Upper lobe of right lung (tissue), 1 donor: Measurements from ENCODE around the gene RPL18. TPM values are rescaled to one million over a fixed set of nuclear protein-coding genes. Genes with fewer than 3 reads are reported as not detected.
"Not testable (repeated sequence)": the region's sequence is repeated elsewhere in the genome, so short reads cannot be mapped to it uniquely, and the experiment has no call there.

ENCODE experiments used
- ATAC-seq: fragments of 200-7000 bp; cut with Tn5 transposase; one replicate; pipeline ENCODE4 v1.9.1; 2020; ENCODE audit warnings: mild to moderate bottlenecking, moderate library complexity
- DNase-seq: peaks from one replicate; pipeline ENCODE4 v3.0.0-alpha.2; 2020
- H3K27ac ChIP-seq: fragments of 200-600 bp; one replicate; pipeline ENCODE4 v1.8.0; 2022
- H3K27me3 ChIP-seq: fragments of 200-600 bp; one replicate; pipeline ENCODE4 v1.8.0; 2022; ENCODE audit warnings: mild to moderate bottlenecking
- H3K36me3 ChIP-seq: fragments of 200-600 bp; one replicate; pipeline ENCODE4 v1.8.0; 2022
- H3K4me1 ChIP-seq: fragments of 200-600 bp; one replicate; pipeline ENCODE4 v1.8.0; 2022
- H3K4me3 ChIP-seq: fragments of 200-600 bp; one replicate; pipeline ENCODE4 v1.8.0; 2022; ENCODE audit warnings: mild to moderate bottlenecking
- H3K9me3 ChIP-seq: fragments of 200-600 bp; one replicate; pipeline ENCODE4 v1.8.0; 2022
- intact Hi-C: fragments of 100-400 bp; cut with DNase I; formaldehyde crosslinking; loops from one replicate; pipeline ENCODE4 v1.11.0; 2022
- total RNA-seq: library from RNA; stranded (reverse); fragmentation: NEBNext Ultra II Directional; extraction: Animal tissue kit (Norgen Biotek cat#: 25700); gene quantifications from one replicate; pipeline ENCODE4 v1.2.1, GENCODE V29; 2021
- TF ChIP-seq, protein P1 (sequence below): fragments of 200-600 bp; IDR thresholded peaks from one replicate; pipeline ENCODE4 v1.8.0; 2022; ENCODE audit warnings: antibody characterized with exemption
- donor health status: DM: no; HTN: yes; CAD: no; lungs with severe emphysema.

RPL18 gene
- total RNA-seq, 1 donor from 2014 or later = 1,025 TPM

DNA sequence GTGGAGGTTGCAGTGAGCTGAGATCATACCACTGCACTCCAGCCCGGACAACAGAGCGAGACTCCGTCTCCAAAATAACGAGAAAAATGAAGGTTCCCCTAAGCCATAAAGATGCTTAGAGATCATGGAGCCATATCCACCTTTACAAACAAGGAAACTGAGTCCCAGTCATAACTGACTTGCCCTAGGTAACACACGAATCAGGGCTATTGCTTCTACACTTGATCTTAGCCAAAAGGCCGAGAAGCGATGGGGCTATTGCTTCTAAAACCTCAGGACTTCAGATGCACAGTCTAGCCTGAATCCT lies 15.0 kb upstream of the RPL18 start:
- Histone ChIP-seq H3K27me3 (no peaks in the 10 kb centered on the region), H3K27ac (peak overlapping the region; percentile 93), H3K9me3 (no peaks in the 10 kb centered on the region), H3K4me3 (peak overlapping the region; percentile 80), H3K4me1 (peaks cover 48% of the 10 kb centered on the region), H3K36me3 (peaks cover 25% of the 10 kb centered on the region)
- intact Hi-C loops = no loop called here
- ATAC-seq (no peak), DNase-seq (no peak)
- TF ChIP-seq, protein P1, sequence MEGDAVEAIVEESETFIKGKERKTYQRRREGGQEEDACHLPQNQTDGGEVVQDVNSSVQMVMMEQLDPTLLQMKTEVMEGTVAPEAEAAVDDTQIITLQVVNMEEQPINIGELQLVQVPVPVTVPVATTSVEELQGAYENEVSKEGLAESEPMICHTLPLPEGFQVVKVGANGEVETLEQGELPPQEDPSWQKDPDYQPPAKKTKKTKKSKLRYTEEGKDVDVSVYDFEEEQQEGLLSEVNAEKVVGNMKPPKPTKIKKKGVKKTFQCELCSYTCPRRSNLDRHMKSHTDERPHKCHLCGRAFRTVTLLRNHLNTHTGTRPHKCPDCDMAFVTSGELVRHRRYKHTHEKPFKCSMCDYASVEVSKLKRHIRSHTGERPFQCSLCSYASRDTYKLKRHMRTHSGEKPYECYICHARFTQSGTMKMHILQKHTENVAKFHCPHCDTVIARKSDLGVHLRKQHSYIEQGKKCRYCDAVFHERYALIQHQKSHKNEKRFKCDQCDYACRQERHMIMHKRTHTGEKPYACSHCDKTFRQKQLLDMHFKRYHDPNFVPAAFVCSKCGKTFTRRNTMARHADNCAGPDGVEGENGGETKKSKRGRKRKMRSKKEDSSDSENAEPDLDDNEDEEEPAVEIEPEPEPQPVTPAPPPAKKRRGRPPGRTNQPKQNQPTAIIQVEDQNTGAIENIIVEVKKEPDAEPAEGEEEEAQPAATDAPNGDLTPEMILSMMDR = no peak

DNA sequence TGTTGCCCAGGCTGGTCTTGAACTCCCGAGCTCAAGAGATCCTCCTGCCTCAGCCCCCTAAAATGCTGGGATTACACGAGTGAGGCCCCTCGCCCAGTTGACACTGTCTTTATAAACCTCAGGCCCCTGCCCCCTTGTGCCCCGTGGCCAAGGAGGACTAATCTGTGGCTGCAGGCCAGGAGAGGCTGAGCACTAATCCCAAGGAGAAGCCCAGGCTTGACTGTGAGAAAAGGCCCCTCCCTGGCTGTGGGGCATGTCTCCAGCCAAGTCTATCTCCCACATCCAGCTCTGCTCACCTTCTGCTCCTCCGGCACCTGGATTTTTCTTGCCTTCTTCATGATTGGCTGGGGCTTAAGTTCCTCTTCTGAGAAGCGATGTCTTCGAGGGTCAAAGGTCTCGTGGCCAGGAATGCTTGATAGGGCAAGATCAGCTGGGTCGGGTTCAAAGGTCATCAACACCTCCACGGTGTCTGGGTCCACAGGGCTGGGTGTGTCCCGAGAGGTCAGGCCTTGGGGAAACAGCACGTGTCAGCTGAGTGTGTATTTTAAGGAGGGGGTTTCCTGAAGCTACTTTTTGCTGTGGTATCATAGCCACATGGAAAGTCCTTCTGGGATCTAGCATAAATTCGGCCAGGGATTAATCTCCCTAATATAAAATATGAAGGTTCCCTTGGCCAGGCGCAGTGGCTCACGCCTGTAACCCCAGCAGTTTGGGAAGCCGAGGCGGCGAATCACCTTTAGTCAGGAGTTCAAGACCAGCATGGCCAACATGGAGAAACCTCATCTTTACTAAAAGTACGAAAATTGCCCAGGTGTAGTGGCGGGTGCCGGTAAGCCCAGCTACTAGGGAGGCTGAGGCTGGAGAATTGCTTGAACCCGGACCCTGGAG lies 14.4 kb upstream of the RPL18 start:
- no peaks in the 10 kb centered on the region for H3K27me3 ChIP-seq
- ATAC-seq (no peak), DNase-seq (no peak)
- H3K4me1 ChIP-seq = peaks cover 43% of the 10 kb centered on the region
- peak overlapping the region; percentile 80 for H3K4me3 ChIP-seq
- peaks cover 25% of the 10 kb centered on the region for H3K36me3 ChIP-seq
- peak overlapping the region; percentile 93 for H3K27ac ChIP-seq
- H3K9me3 ChIP-seq = no peaks in the 10 kb centered on the region
- TF ChIP-seq, protein P1 = no peak
- intact Hi-C loops = no loop called here

DNA sequence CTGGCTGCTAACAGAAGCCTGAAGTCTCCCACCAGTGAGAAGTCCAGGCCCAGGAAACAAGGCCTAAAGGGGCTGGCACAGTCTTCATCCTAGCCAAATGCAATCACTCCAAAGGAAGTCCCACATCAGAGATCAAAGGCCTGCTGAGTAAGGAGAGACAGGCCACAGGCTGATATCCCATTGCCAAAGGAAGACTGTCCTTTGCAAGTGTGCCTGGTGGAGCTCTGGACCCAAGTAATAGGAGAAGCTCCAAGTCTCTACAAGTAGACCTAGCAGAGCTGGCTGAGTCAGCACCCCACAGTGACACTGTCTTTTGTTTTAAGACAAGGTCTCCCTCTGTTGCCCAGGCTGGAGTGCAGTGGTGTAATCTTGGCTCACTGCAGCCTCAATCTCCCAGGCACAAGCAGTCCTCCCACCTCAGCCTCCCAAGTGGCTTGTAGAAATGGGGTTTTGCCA lies 13.7 kb upstream of the RPL18 start:
- Histone ChIP-seq H3K9me3 (no peaks in the 10 kb centered on the region), H3K4me3 (no peak overlapping the region), H3K36me3 (peaks cover 25% of the 10 kb centered on the region), H3K27ac (peak overlapping the region; percentile 93), H3K27me3 (no peaks in the 10 kb centered on the region), H3K4me1 (peaks cover 41% of the 10 kb centered on the region)
- intact Hi-C loops = no loop called here
- no peak for ATAC-seq
- TF ChIP-seq, protein P1 = no peak
- DNase-seq = no peak

DNA sequence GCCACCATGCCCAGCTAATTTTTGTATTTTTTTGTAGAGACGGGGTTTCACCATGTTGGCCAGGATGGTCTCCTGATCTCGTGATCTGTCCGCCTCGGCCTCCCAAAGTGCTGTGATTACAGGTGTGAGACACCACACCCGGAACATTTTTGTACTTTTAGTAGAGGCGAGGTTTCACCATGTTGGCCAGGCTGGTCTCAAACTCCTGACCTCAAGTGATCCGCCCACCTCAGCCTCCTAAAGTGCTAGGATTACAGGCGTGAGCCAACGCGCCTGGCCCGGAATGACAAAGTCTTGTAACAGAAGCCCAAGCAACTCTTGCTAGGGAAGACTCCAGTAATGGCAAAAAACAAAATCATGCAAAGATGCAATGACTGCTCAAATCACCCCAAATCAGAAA lies 13.3 kb upstream of the RPL18 start:
- peak overlapping the region; percentile 93 for H3K27ac ChIP-seq
- H3K27me3 ChIP-seq, H3K4me3 ChIP-seq, DNase-seq, intact Hi-C loops, H3K9me3 ChIP-seq, ATAC-seq: not testable (repeated sequence)
- peaks cover 41% of the 10 kb centered on the region for H3K4me1 ChIP-seq
- peaks cover 25% of the 10 kb centered on the region for H3K36me3 ChIP-seq

DNA sequence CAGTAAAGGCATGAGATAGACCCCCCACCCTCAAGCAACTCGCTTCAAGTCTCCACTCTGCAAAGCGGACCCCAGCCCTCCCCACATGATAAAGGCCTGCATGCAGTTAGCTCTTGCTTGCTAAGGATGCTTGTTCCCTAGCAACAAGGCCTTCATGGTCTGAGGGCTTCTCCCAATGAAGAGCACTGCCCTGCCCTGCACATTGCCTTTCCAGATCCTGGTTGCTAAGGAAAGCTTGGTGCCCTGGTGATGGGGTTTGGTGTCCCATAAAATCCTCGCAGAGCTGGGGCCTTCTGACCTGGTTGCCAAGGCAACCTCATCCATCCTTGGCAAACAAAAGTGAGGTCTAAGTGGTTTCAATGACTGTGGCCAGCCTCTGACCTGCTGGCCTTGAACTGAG lies 12.2 kb upstream of the RPL18 start:
- Histone ChIP-seq H3K4me1 (peaks cover 41% of the 10 kb centered on the region), H3K36me3 (peaks cover 25% of the 10 kb centered on the region), H3K27me3 (no peaks in the 10 kb centered on the region), H3K9me3 (no peaks in the 10 kb centered on the region), H3K4me3 (no peak overlapping the region), H3K27ac (peak overlapping the region; percentile 78)
- no peak for DNase-seq
- TF ChIP-seq, protein P1 = no peak
- intact Hi-C loops = no loop called here
- ATAC-seq = no peak

DNA sequence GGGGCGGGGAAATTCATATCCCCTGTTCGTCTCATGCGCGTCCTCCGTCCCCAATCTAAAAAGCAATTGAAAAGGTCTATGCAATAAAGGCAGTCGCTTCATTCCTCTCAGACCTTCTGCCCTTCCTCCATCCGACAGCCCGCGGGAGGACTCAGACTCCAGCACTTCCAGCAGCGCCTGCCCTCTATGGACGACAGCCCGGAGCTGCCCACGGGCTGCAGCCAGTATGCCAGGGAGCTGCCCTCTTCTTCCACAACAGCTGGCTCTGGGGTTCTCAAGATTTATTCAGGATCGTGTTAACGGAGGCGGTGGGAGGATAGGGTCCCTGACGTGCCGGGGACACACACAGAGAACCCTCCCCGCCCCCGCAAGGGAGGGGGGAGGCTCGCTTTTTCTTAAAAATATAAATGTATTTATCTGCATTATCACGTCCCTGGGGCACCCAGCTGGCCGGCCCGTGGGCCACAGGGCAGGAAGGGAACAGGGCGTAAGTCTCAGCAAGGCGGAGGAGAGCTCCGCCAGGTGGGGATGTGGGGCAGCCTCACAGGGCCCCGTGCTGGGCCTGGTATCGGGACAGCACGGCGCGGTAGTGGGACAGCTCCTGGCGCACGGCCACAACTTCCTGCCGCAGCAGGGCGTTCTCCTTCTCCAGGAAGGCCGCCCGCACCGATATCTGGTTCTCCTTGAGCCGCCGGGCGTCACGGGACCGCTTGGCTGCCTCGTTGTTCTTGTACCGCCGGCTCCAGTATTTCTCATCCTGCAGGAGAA lies 11.5 kb upstream of the RPL18 start:
- intact Hi-C loops = no loop called here
- no peak for ATAC-seq
- H3K27me3 ChIP-seq = no peaks in the 10 kb centered on the region
- DNase-seq = peak; percentile 78
- peak overlapping the region; percentile 78 for H3K27ac ChIP-seq
- peaks cover 25% of the 10 kb centered on the region for H3K36me3 ChIP-seq
- no peak overlapping the region for H3K4me3 ChIP-seq
- H3K9me3 ChIP-seq = no peaks in the 10 kb centered on the region
- H3K4me1 ChIP-seq = peaks cover 41% of the 10 kb centered on the region
- TF ChIP-seq, protein P1 = peak; percentile 24
